CD8-positive, alpha-beta memory T cell (primary cell): Measurements from ENCODE around the gene APOF. TPM values are rescaled to one million over a fixed set of nuclear protein-coding genes. Genes with fewer than 3 reads are reported as not detected.
A peak's percentile ranks its signal among the peaks of the same experiment; 100 is the strongest.
"Not testable (repeated sequence)": the region's sequence is repeated elsewhere in the genome, so short reads cannot be mapped to it uniquely, and the experiment has no call there.

Experiments
- CTCF ChIA-PET: fragments of 350-600 bp; sonication (Branson Sonifier 250); formaldehyde crosslinking; loops from one replicate; lab custom pipeline; 2021; ENCODE audit warnings: antibody characterized with exemption; lab: Charles Lee
- POLR2A ChIA-PET: fragments of 350-600 bp; sonication (Branson Sonifier 250); formaldehyde crosslinking; loops from one replicate; lab custom pipeline; 2021; ENCODE audit warnings: antibody characterized with exemption; lab: Charles Lee
- DNase-seq, 5 donors: peaks; one replicate each; pipeline versions ENCODE4 v3.0.0 to v3.0.0-alpha.2; 2020 to 2022; ENCODE audit warnings: mixed read lengths in 1 of 5
- H3K27ac ChIP-seq: one replicate; pipeline ENCODE4 v1.7.0; 2013; ENCODE audit warnings: low read depth, mild to moderate bottlenecking, low read length, moderate library complexity
- H3K27me3 ChIP-seq: 2 replicates; pipeline ENCODE4 v1.7.0; 2013; ENCODE audit warnings: low read length, mild to moderate bottlenecking; ENCODE audit not compliant: insufficient read depth, poor library complexity, severe bottlenecking
- H3K36me3 ChIP-seq: 2 replicates; pipeline ENCODE4 v1.7.0; 2013; ENCODE audit warnings: mild to moderate bottlenecking, low read length, moderate library complexity; ENCODE audit not compliant: insufficient read depth
- H3K4me1 ChIP-seq: 2 replicates; pipeline ENCODE4 v1.7.0; 2013; ENCODE audit warnings: mild to moderate bottlenecking, low read length, moderate library complexity; ENCODE audit not compliant: insufficient read depth
- H3K4me3 ChIP-seq: 2 replicates; pipeline ENCODE4 v1.7.0; 2013; ENCODE audit warnings: mild to moderate bottlenecking, low read length
- H3K9me3 ChIP-seq: 2 replicates; pipeline ENCODE4 v1.7.0; 2013; ENCODE audit warnings: mild to moderate bottlenecking, low read length
- H3K27ac Mint-ChIP-seq, 8 donors: one replicate each; pipeline ENCODE4 v1.8.0; 2020 to 2021; ENCODE audit warnings: mixed read lengths in 8 of 8, mild to moderate bottlenecking in 6 of 8, inconsistent platforms in 3 of 8, moderate library complexity in 3 of 8
- H3K27me3 Mint-ChIP-seq, 2 donors: one replicate each; pipeline ENCODE4 v1.8.0; 2020 to 2021; ENCODE audit warnings: mixed read lengths in 2 of 2, mild to moderate bottlenecking in 1 of 2, moderate library complexity in 1 of 2
- H3K36me3 Mint-ChIP-seq, 3 donors: one replicate each; pipeline ENCODE4 v1.8.0; 2020 to 2021; ENCODE audit warnings: mixed read lengths in 3 of 3, inconsistent platforms in 1 of 3, mild to moderate bottlenecking in 1 of 3
- H3K4me1 Mint-ChIP-seq, 3 donors: one replicate each; pipeline ENCODE4 v1.8.0; 2020 to 2021; ENCODE audit warnings: mixed read lengths in 3 of 3, inconsistent platforms in 1 of 3, mild to moderate bottlenecking in 1 of 3
- H3K4me3 Mint-ChIP-seq, 7 donors: one replicate each; pipeline ENCODE4 v1.8.0; 2020 to 2021; ENCODE audit warnings: mixed read lengths in 7 of 7, mild to moderate bottlenecking in 6 of 7, moderate library complexity in 4 of 7, inconsistent platforms in 2 of 7
- H3K9me3 Mint-ChIP-seq, 5 donors: one replicate each; pipeline ENCODE4 v1.8.0; 2020 to 2022; ENCODE audit warnings: mixed read lengths in 5 of 5, mild to moderate bottlenecking in 3 of 5, moderate library complexity in 2 of 5, inconsistent platforms in 1 of 5
- polyA plus RNA-seq: library from polyadenylated mRNA; unstranded; fragments of 300-500 nt; fragmentation: Illumina TruSeq; gene quantifications from one replicate; pipeline ENCODE4 v1.2.3, GENCODE V29; 2021
- total RNA-seq, 2 experiments: library from RNA; stranded (reverse); gene quantifications; one replicate each; pipeline ENCODE4 v1.2.3, GENCODE V29; 2021

Gene APOF
- total and polyA plus RNA-seq, 3 experiments from 2014 or later, result not detected

DNA sequence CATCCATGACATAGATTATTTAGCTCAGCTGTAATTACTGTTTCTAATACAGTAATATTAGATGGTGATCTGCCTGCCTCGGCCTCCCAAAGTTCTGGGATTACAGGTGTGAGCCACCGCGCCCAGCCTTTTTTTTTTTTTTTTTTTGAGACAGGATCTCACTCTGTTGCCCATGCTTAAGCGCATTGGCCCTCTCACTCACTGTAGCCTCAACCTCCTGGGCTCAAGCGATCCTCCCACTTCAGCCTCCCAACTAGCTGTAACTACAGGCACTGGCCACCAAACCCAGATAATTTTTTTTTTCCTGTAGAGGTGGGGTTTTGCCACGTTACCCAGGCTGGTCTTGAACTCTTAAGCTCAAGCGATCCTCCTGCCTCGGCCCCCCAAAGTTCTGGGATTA lies 27.1 kb downstream of the APOF start:
- H3K27me3 Mint-ChIP-seq, H3K36me3 ChIP-seq, DNase-seq, H3K4me3 ChIP-seq, H3K9me3 Mint-ChIP-seq, POLR2A ChIA-PET, H3K27me3 ChIP-seq, H3K9me3 ChIP-seq: not testable (repeated sequence)
- CTCF ChIA-PET, result interaction anchor here (0.7 to 8.1 kb wide), 5 partner anchors 24 to 129 kb away, joined by 3 to 49 read pairs (median 4); partner anchors contain the start of gene STAT2
- H3K27ac ChIP-seq, result peak overlapping the region; percentile 57
- Mint-ChIP-seq H3K27ac (peak overlapping the region in 3 of 8 donors; percentile 100), H3K4me3 (peak overlapping the region in 2 of 7 donors; percentile 9 to 23), H3K4me1 (peaks cover 43 to 70% (median 66%) of the 10 kb centered on the region in 3 donors), H3K36me3 (peaks cover 0 to 24% (median 0%) of the 10 kb centered on the region in 3 donors)
- H3K4me1 ChIP-seq, result peaks cover 46% of the 10 kb centered on the region

GRCh38 chr12:56334490-56334793 lies 28.2 kb downstream of the APOF start:
- Mint-ChIP-seq H3K27ac (peak overlapping the region; percentile 100), H3K36me3 (peaks cover 0 to 21% (median 2%) of the 10 kb centered on the region in 3 donors), H3K27me3 (peaks cover 0 to 5% of the 10 kb centered on the region in 2 donors), H3K4me3 (peak overlapping the region; percentile 96 to 99 (median 97)), H3K9me3 (peaks cover 0 to 5% (median 0%) of the 10 kb centered on the region in 5 donors), H3K4me1 (peaks cover 36 to 59% (median 55%) of the 10 kb centered on the region in 3 donors)
- Histone ChIP-seq H3K27ac (peak overlapping the region; percentile 99), H3K4me3 (peak overlapping the region; percentile 94), H3K36me3 (no peaks in the 10 kb centered on the region), H3K4me1 (peaks cover 35% of the 10 kb centered on the region), H3K9me3 (no peaks in the 10 kb centered on the region), H3K27me3 (no peaks in the 10 kb centered on the region)
- CTCF ChIA-PET, result interaction anchor here (1.0 to 8.1 kb wide), 4 partner anchors 17 to 107 kb away, joined by 3 to 49 read pairs (median 4); partner anchors contain the start of gene STAT2
- DNase-seq, result no peak
- POLR2A ChIA-PET, result interaction anchor here (2.7 kb wide), 1 partner anchor 25 kb away, joined by 19 read pairs; the partner anchor contains the start of gene STAT2

GRCh38 chr12:56333679-56334489 lies 28.8 kb downstream of the APOF start, which contains the start of gene PAN2:
PAN2 (minus strand) TSS chr12:56334000; CDS start chr12:56333094, 906 bp downstream.
- H3K9me3 ChIP-seq, result no peaks in the 10 kb centered on the region
- peak within 1 kb of the TSS; percentile 94 for H3K4me3 ChIP-seq
- peaks cover 0 to 5% (median 0%) of the 10 kb centered on the region in 5 donors for H3K9me3 Mint-ChIP-seq
- peak within 1 kb of the TSS; percentile 100 for H3K27ac Mint-ChIP-seq
- H3K4me1 Mint-ChIP-seq, result peaks cover 30 to 53% (median 49%) of the 10 kb centered on the region in 3 donors
- H3K27me3 Mint-ChIP-seq, result peaks cover 0 to 5% of the 10 kb centered on the region in 2 donors
- ChIA-PET CTCF (interaction anchor here (0.7 to 8.1 kb wide), 7 partner anchors 11 to 112 kb away, joined by 3 to 49 read pairs (median 3); partner anchors contain the start of genes CNPY2, RNF41 and STAT2), POLR2A (interaction anchor here (0.9 to 2.7 kb wide), 5 partner anchors 9 to 294 kb away, joined by 3 to 19 read pairs (median 5); partner anchors contain the start of genes CNPY2, STAT2 and TIMELESS)
- peaks cover 30% of the 10 kb centered on the region for H3K4me1 ChIP-seq
- H3K36me3 Mint-ChIP-seq, result peaks cover 0 to 19% (median 2%) of the 10 kb centered on the region in 3 donors
- H3K4me3 Mint-ChIP-seq, result peak within 1 kb of the TSS; percentile 96 to 99 (median 97)
- H3K36me3 ChIP-seq, result no peaks in the 10 kb centered on the region
- H3K27me3 ChIP-seq, result no peaks in the 10 kb centered on the region
- peak within 1 kb of the TSS; percentile 99 for H3K27ac ChIP-seq
- DNase-seq, result peak; percentile 88 to 95 (median 94)

GRCh38 chr12:56333197-56333678 lies 29.4 kb downstream of the APOF start:
- H3K36me3 ChIP-seq, result peaks cover under 1% of the 10 kb centered on the region
- Mint-ChIP-seq H3K27ac (peak overlapping the region; percentile 100), H3K4me3 (peak overlapping the region; percentile 96 to 99 (median 97)), H3K9me3 (peaks cover 0 to 5% (median 0%) of the 10 kb centered on the region in 5 donors), H3K4me1 (peaks cover 24 to 47% (median 43%) of the 10 kb centered on the region in 3 donors), H3K36me3 (peaks cover 0 to 23% (median 2%) of the 10 kb centered on the region in 3 donors), H3K27me3 (peaks cover 0 to 5% of the 10 kb centered on the region in 2 donors)
- DNase-seq, result no peak
- peak overlapping the region; percentile 99 for H3K27ac ChIP-seq
- H3K9me3 ChIP-seq, result no peaks in the 10 kb centered on the region
- H3K4me3 ChIP-seq, result peak overlapping the region; percentile 94
- POLR2A ChIA-PET, result interaction anchor here (0.9 to 2.7 kb wide), 5 partner anchors 9 to 295 kb away, joined by 3 to 19 read pairs (median 5); partner anchors contain the start of genes CNPY2, STAT2 and TIMELESS
- H3K4me1 ChIP-seq, result peaks cover 27% of the 10 kb centered on the region
- CTCF ChIA-PET, result interaction anchor here (0.7 to 8.1 kb wide), 7 partner anchors 12 to 111 kb away, joined by 3 to 49 read pairs (median 3); partner anchors contain the start of genes CNPY2, RNF41 and STAT2
- no peaks in the 10 kb centered on the region for H3K27me3 ChIP-seq

- Histone ChIP-seq H3K36me3 (peaks cover 6% of the 10 kb centered on the region), H3K4me3 (peak overlapping the region; percentile 94), H3K27me3 (no peaks in the 10 kb centered on the region), H3K9me3 (no peaks in the 10 kb centered on the region), H3K27ac (peak overlapping the region; percentile 99), H3K4me1 (peaks cover 21% of the 10 kb centered on the region)
- Mint-ChIP-seq H3K27ac (peak overlapping the region; percentile 100), H3K4me1 (peaks cover 22 to 41% (median 37%) of the 10 kb centered on the region in 3 donors), H3K36me3 (peaks cover 4 to 29% (median 4%) of the 10 kb centered on the region in 3 donors), H3K27me3 (peaks cover 0 to 5% of the 10 kb centered on the region in 2 donors), H3K9me3 (peaks cover 0 to 5% (median 0%) of the 10 kb centered on the region in 5 donors), H3K4me3 (peak overlapping the region; percentile 96 to 99 (median 97))
- POLR2A ChIA-PET, result interaction anchor here (0.7 to 2.7 kb wide), 5 partner anchors 17 to 359 kb away, joined by 3 to 19 read pairs (median 12); partner anchors contain the start of genes CNPY2, RAB5B, STAT2 and TIMELESS
- CTCF ChIA-PET, result interaction anchor here (1.2 to 8.1 kb wide), 4 partner anchors 16 to 74 kb away, joined by 3 to 49 read pairs (median 6); partner anchors contain the start of genes ANKRD52, CNPY2 and STAT2
- no peak for DNase-seq
Observed at GRCh38 chr12:56332512-56333196, 30.0 kb downstream of the APOF start.

DNA sequence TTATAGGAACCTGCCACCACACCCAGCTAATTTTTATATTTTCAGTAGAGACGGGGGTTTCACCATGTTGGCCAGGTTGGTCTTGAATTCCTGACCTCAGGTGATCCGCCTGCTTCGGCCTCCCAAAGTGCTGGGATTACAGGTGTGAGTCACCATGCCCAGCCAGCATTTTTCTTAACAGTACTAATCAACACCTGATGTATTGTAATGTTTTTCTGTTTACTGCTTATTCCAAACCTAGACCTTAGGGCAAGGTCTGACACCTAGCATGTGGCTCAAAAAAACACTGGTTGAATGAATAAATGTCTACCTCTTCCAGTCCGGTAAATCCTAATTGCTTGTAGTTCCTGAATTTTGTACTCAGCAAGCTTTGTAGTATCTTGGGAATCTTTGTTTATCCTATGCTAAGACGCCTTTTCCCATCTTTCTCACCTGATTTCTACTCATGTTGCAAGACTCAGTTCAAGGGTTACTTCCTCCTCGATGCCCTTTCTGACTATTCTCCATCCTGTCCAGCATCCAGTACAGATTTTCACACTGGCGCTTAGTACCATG lies 31.6 kb downstream of the APOF start:
- DNase-seq, result no peak
- Histone ChIP-seq H3K4me3 (no peak overlapping the region), H3K9me3 (no peaks in the 10 kb centered on the region), H3K27ac (no peak overlapping the region), H3K36me3 (peaks cover 22% of the 10 kb centered on the region), H3K27me3 (no peaks in the 10 kb centered on the region), H3K4me1 (peaks cover 20% of the 10 kb centered on the region)
- Mint-ChIP-seq H3K36me3 (peaks cover 8 to 45% (median 13%) of the 10 kb centered on the region in 3 donors), H3K4me3 (peak overlapping the region in 1 of 7 donors; percentile 47), H3K27ac (peak overlapping the region in 5 of 8 donors; percentile 8 to 100 (median 43)), H3K4me1 (peaks cover 20 to 29% (median 27%) of the 10 kb centered on the region in 3 donors), H3K27me3 (peaks cover 0 to 5% of the 10 kb centered on the region in 2 donors), H3K9me3 (peaks cover 0 to 5% (median 0%) of the 10 kb centered on the region in 5 donors)
- CTCF ChIA-PET, result interaction anchor here (2.9 kb wide), 1 partner anchor 15 kb away, joined by 9 read pairs; the partner anchor contains the start of gene CNPY2
- POLR2A ChIA-PET, result no interaction called here
